GM19351 (cell line): ENCODE data around the gene INPP5A.
"Not testable (repeated sequence)": the region's sequence is repeated elsewhere in the genome, so short reads cannot be mapped to it uniquely, and the experiment has no call there.

Experiments used
- ATAC-seq: cut with Tn5 transposase; IDR thresholded peaks from one replicate; pipeline ENCODE4 v1.9.1; 2021; ENCODE audit warnings: mild to moderate bottlenecking, moderate library complexity; ENCODE audit not compliant: unreplicated experiment

The INPP5A gene

GRCh38 chr10:132700156-132701098 is 162.8 kb downstream of the INPP5A start:
- no peak for ATAC-seq

DNA sequence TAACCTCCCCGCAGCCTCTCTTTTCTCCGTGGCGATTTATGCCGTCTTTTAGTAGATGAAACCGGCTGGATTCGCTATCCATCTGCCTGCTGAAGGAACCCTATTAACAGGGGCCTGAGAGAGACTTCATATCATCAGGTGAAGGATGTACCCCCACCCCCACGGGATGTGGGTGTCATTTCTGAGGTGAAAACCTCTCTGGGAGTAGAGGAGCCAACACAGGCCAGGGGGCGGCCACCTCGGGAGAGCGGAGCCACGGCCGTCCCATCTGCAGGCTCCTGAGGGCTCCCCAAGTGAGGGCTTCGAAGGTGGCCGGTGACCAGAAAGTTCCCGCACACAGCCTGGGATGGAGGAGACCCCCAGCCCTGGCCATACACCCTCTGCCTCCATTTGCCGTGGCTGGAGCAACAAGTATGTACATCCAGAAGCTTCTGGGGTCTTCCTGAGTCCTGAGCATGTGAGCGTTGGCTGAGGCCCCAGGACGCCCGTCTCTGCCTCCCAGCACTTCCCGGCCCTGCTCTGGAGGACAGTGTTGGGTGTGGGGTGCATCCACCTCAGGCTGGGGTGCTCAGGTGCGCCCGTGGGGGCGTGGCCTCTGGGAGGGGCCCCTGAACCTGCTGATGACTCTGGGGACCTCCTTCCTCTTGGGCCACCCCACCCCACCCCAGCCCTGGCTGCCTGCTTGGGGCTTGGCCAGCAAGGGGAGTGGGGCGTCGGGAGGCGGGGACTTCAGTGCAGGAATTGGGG is 163.7 kb downstream of the INPP5A start:
- ATAC-seq: no peak

DNA sequence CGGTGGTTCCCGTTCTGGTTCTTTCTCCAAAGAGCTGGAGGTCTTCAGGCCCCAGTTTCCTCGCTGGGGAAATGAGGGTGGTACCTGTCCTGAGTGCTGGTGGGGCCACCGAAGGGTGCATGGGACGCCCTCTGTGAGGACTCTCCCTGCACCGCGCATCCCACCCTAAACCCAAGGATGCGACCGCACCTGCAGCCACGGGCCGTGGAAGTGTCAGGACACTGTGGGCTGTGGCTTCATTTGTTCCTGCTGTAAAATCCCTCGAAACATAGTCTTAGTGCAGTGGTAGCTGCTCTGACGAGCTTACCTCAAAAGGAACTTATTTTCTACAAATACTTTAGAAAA is 164.2 kb downstream of the INPP5A start:
- ATAC-seq: no peak

DNA sequence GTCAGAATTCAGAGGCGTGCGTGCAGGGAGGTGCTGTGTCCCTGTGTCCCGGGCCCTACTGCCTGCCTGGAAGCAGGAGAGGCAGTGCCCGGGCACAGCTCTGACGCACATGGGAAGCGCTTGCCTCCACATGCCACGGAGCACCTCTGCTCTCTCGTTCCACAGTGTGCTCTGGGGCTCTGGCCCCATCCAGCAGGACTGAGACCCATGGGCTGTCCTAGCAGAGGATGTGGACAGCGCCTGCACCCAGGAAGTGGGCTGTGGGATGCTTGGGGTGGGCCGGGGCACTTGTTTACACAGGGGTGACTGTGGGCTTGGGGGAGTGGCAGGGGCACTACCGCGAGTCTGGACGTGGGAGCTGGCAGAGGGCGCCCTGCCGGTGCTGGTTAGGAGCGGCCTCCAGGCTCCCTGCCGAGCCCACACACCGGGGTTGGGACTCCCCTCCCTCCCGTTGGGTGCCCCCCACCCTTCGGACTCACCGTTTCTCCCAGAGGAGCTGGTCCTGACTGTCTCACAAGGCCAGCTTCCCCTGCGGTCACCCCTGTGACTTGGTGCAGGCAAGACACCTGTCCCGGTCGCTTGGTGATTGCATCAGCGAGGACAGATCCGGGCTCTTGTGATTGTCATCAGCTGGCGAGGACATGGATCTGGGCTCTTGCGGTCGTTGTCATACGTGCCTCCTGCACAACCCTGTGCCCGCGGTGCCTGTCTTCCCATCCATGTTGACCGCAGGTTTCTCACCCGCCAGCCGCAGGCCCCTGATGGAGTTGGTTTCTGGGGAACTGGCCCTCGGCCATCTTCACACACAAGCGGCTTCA is 165.2 kb downstream of the INPP5A start:
- no peak for ATAC-seq

GRCh38 chr10:132703419-132704007 is 165.9 kb downstream of the INPP5A start:
- ATAC-seq: no peak

DNA sequence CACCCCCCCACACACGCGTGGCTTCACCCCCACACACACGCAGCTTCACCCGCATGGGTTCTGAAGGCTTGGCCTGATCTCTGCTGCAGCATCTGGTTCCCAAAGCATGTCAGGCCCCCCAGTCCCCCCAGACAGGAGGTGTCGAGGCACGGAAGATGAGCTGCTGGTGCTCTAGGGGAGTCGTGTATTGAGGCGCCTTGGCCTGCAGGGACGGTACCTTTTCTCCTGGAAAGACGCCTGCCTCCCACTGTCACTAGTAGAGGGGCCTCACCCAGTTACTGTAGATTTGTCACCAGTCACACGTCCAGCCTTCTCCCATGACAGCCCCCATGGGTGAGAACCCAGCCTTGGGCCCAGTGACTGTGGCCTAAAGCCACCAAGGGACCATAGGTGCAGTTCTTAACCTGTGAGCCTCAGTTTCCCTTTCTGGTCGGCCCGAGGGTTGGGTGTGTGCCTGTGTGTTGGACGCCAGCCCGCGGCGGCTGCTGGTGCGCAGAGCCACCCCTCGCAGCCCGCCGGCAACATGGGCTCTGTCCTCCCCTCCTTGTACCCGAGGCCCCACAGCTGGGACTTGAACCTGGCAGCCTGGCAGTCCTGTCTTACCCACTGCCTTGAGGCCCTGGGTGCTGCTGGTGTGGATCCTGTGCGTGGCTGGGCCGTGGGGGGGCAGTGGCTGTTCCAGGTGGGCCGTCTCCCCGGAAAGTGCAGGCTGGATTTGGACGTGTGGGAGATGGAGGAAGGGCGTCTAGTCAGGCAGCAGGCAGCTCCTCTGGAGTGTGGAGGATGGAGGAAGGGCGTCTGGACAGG is 166.6 kb downstream of the INPP5A start:
- no peak for ATAC-seq

- not testable (repeated sequence) for ATAC-seq
These were observed 167.2 kb downstream of the INPP5A start for GRCh38 chr10:132704815-132705064.

- no peak for ATAC-seq
These were observed 167.6 kb downstream of the INPP5A start for GRCh38 chr10:132705173-132705572.

GRCh38 chr10:132705943-132706342 is 168.4 kb downstream of the INPP5A start:
- no peak for ATAC-seq

DNA sequence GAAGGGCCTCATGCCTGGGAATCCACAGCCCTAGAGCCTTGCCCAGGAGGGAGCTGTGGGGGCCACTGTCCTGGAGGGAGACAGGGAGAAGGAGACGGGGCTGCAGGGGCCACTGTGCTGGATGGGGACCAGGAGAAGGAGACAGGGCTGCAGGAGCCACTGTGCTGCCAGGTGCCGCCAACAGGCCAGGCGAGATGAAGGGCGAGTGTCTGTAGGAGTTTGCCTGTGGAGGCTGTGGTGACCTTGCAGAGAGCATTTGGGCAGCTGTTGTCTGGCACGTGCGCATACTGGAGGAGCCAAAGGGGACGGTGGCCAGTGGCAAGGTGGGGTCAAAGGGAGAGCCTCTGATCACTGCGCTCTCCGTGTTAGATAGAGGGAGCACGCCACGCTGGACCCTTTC is 169.1 kb downstream of the INPP5A start:
- no peak for ATAC-seq

DNA sequence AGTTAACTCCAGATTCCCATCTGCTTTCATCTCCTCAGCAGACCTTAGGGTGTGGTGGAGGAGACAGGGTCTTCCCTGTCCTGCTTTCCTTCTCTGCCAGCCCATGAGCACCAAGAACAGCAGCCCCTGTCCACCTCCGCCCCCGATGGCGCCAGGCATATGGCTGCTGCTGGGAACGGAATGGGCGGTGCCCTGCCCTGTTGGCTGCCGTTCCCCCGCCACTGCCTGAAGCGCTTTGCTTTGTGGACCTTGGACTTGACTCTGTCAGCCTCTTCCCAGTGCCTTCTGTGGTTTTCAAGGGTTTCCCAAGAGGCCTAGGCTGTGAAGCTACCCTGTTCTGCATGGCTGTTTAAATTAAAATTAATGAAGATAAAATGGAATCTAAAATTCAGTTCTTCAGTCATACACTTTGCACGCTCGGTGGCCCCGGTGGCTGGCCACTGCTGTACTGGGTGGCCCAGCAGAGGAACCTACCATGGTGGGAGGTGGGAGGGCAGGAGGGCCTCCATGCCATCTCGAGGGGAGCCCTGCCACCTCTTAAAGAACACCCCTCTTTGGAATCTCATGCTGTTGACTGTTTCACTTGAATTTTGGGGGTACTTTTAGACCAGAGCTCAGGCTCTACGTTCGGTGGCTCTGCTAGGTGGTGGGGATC is 169.7 kb downstream of the INPP5A start:
- ATAC-seq: no peak

DNA sequence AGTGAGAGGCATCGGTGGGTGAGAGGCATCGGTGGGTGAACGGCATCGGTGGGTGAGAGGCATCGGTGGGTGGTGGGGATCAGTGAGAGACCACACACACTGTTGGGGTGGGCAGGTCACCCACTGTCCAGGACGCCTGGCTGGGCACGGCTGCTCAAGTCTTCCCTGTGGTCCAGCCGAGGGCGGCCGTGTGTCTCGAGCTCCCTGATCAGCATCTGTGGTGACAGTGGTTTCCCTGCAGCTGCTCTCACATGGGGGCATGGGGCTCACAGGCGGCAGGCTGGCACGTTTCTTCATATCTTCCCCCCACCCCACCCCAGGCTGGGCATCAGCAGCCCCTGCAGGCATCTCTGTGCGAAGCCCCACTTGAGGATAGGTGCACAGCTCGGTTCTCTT is 170.2 kb downstream of the INPP5A start:
- ATAC-seq: no peak

GRCh38 chr10:132708441-132708840 is 170.9 kb downstream of the INPP5A start:
- no peak for ATAC-seq

DNA sequence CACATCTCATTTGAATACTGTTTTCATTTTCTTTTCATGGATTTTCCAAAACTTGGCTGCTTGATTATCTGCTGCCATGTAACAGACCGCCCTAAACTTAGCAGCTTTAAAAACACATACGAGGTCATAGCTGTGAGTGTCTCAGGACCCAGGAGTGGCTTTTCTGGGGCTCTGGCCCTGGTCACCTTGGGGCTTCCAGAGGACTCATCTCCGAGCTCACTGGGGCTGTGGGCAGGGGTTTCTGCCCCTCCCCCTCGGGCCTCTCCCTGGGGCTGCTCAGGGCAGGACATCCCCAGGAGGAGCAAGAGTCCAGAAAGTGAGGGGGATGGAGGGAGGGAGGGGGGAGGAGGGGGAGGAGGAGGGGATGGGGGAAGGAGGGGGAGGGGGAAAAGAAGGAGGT is 171.3 kb downstream of the INPP5A start:
- no peak for ATAC-seq

GRCh38 chr10:132709471-132709951 is 171.9 kb downstream of the INPP5A start:
- ATAC-seq: no peak

- no peak for ATAC-seq
These were observed 172.6 kb downstream of the INPP5A start for GRCh38 chr10:132710036-132710686.

DNA sequence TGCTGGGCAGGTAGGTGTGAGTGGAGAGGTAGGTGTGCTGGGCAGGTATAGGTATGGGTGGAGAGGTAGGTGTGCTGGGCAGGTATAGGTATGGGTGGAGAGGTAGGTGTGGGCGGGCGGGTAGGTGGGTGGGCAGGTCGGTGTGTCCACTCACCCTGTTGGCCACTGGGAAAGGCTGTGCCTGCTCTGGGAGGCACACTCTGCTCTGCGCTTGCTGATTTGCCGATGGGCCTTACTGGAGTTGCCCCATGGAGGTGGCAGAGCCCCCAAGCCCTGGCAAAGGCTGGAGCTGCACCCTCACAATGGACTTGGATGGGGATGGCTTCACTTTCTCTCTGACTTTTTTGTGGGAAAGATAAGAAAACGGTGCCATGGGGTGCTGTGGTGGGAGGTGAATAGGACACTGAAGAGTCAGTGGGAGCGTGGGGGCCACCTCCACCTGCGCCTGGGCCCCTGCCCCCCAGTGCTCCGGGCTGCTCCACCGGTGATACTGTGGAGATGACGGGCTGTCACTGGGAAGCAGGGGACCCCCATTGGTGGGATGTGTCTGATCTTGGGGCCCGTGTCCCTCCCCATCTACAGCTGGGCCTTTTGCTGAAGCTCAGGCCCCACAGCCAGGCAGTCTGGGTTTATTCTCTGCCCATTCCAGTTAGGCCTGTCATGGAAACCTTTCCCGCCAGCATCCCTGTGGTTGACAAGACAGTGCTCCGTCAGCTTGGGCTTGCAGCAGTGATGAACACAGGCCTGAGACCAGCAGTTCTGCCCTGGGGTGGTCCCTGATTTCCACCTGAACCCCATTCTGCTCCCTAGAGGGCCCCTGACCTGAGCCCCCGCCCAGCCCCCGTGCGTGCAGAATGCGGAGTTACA is 173.4 kb downstream of the INPP5A start:
- ATAC-seq: no peak

GRCh38 chr10:132711613-132712121 is 174.1 kb downstream of the INPP5A start:
- ATAC-seq: no peak
